Endothelial cell of umbilical vein (primary cell): ENCODE measurements around the gene KIAA1671. TPM values are rescaled to one million over a fixed set of nuclear protein-coding genes. Genes with fewer than 3 reads are reported as not detected.

Experiments used
- BruUV-seq: library from RNA; stranded (reverse); fragments of 400-500 nt; replicated peaks from 2 replicates; lab custom pipeline; 2021; lab: Mats Ljungman, UMichigan
- CTCF ChIA-PET: fragments of 300-600, 350-600 bp; sonication (Branson Sonifier 250); formaldehyde crosslinking; loops from one replicate; lab custom pipeline; 2021; ENCODE audit warnings: antibody characterized with exemption, inconsistent platforms; lab: Charles Lee
- POLR2A ChIA-PET: fragments of 300-600, 350-600 bp; sonication (Branson Sonifier 250); formaldehyde crosslinking; loops from one replicate; lab custom pipeline; 2021; ENCODE audit warnings: antibody characterized with exemption, inconsistent platforms; lab: Charles Lee
- DNase-seq: peaks from one replicate; pipeline ENCODE4 v3.0.0-alpha.2; 2011; ENCODE audit warnings: low read depth, low spot score
- FAIRE-seq: peaks from 2 replicates; lab custom pipeline; 2011; peaks lifted over from hg19 to GRCh38; lab: Jason Lieb, UNC
- H2AFZ ChIP-seq: 2 replicates; pipeline ENCODE4 v1.6.0; 2012; ENCODE audit warnings: low read depth, low read length, control low read depth, inconsistent platforms
- H3K27ac ChIP-seq: 2 replicates; pipeline ENCODE4 v1.5.1; 2011; ENCODE audit warnings: low read depth, mild to moderate bottlenecking, control low read depth, low read length, moderate library complexity; ENCODE audit not compliant: insufficient read depth
- H3K27me3 ChIP-seq, 2 experiments: 2 replicates each; pipeline versions ENCODE4 v1.6.0 to v1.6.1; 2011; ENCODE audit warnings: low read length in 2 of 2, mixed read lengths in 1 of 2; ENCODE audit not compliant: control insufficient read depth in 2 of 2, insufficient read depth in 2 of 2
- H3K36me3 ChIP-seq, 2 experiments: 2 replicates in 1 of 2; 3 replicates in 1 of 2; pipeline ENCODE4 v1.5.1; 2011; ENCODE audit warnings: low read length in 2 of 2, mild to moderate bottlenecking in 1 of 2, moderate library complexity in 1 of 2; ENCODE audit not compliant: control insufficient read depth in 2 of 2, insufficient read depth in 2 of 2; ENCODE audit errors: extremely low read depth in 1 of 2
- H3K4me1 ChIP-seq: 3 replicates; pipeline ENCODE4 v1.5.1; 2011; ENCODE audit warnings: mild to moderate bottlenecking, low read length; ENCODE audit not compliant: control insufficient read depth, insufficient read depth; ENCODE audit errors: extremely low read depth
- H3K4me2 ChIP-seq: 2 replicates; pipeline ENCODE4 v1.6.1; 2011; ENCODE audit warnings: low read length, control low read depth, mixed read lengths; ENCODE audit not compliant: insufficient read depth
- H3K4me3 ChIP-seq, 3 experiments: fragments of 200-600 bp in 1 of 3; sonication (generic), shearing (Covaris generic) in 1 of 3; replicated peaks in 1 of 3; 2 replicates each; pipeline ENCODE4 v1.5.1; 2011 to 2016; ENCODE audit warnings: control low read depth in 3 of 3, low read length in 3 of 3, mild to moderate bottlenecking in 2 of 3, inconsistent platforms in 1 of 3, low read depth in 1 of 3, moderate library complexity in 1 of 3; ENCODE audit not compliant: insufficient read depth in 1 of 3
- H3K79me2 ChIP-seq: 2 replicates; pipeline ENCODE4 v1.6.0; 2012; ENCODE audit warnings: low read length, inconsistent platforms; ENCODE audit not compliant: control insufficient read depth, insufficient read depth
- H3K9ac ChIP-seq: replicated peaks from 2 replicates; pipeline ENCODE3; 2011; ENCODE audit warnings: low read length, control low read depth; ENCODE audit not compliant: insufficient read depth; ENCODE audit errors: extremely low read depth
- H3K9me1 ChIP-seq: replicated peaks from 3 replicates; pipeline ENCODE4 v1.6.0; 2011; ENCODE audit warnings: mild to moderate bottlenecking, low read length; ENCODE audit not compliant: control insufficient read depth, insufficient read depth; ENCODE audit errors: extremely low read depth
- H3K9me3 ChIP-seq: replicated peaks from 2 replicates; pipeline ENCODE4 v1.5.1; 2012; ENCODE audit warnings: low read length, inconsistent platforms; ENCODE audit not compliant: control insufficient read depth, insufficient read depth
- H4K20me1 ChIP-seq: replicated peaks from 2 replicates; pipeline ENCODE3; 2011; ENCODE audit warnings: mild to moderate bottlenecking, low read length; ENCODE audit not compliant: control insufficient read depth, insufficient read depth; ENCODE audit errors: extremely low read depth
- EZH2 ChIP-seq: IDR thresholded peaks from 2 replicates; pipeline ENCODE4 v1.6.1; 2012; ENCODE audit warnings: borderline replicate concordance, low read depth, mild to moderate bottlenecking, moderate library complexity, low read length, inconsistent platforms; ENCODE audit not compliant: severe bottlenecking
- FOS ChIP-seq: IDR thresholded peaks from 2 replicates; pipeline ENCODE4 v1.6.1; 2011; ENCODE audit warnings: mild to moderate bottlenecking, low read length, moderate library complexity, borderline replicate concordance; ENCODE audit not compliant: insufficient read depth
- JUN ChIP-seq: IDR thresholded peaks from 2 replicates; pipeline ENCODE4 v1.6.1; 2011; ENCODE audit warnings: borderline replicate concordance, low read depth; ENCODE audit not compliant: insufficient read length, insufficient read depth
- MYC ChIP-seq: IDR thresholded peaks from one replicate; pipeline ENCODE4 v1.6.1; 2011; ENCODE audit warnings: mild to moderate bottlenecking, low read depth, low read length
- POLR2A ChIP-seq: IDR thresholded peaks from 2 replicates; pipeline ENCODE4 v1.6.1; 2012; ENCODE audit warnings: low read depth, mild to moderate bottlenecking, control low read depth, low read length
- POLR2AphosphoS5 ChIP-seq: IDR thresholded peaks from 2 replicates; pipeline ENCODE4 v1.6.1; 2012; ENCODE audit warnings: low read depth, mild to moderate bottlenecking, control low read depth, low read length, moderate library complexity; ENCODE audit not compliant: insufficient read depth
- dilution Hi-C: fragments of 300-500 bp; cut with MboI; formaldehyde crosslinking; loops from one replicate; pipeline ENCODE4 v1.15.0; 2019; ENCODE audit warnings: low sequenced_read_pairs; ENCODE audit not compliant: extremely low pct_ligation_motif_present
- intact Hi-C: fragments of 100-400 bp; cut with micrococcal nuclease; formaldehyde crosslinking; loops from one replicate; pipeline ENCODE4 v1.10.0; 2022
- polyA plus RNA-seq, 4 experiments: library from polyadenylated mRNA; depleted of rRNA in 3 of 4; stranded (reverse) in 3 of 4; unstranded in 1 of 4; fragments of >200 nt; gene quantifications; 2 replicates each; pipeline versions ENCODE4 v1.2.1 to v1.2.3, GENCODE V29; 2011 to 2012; ENCODE audit warnings: missing spikeins in 1 of 4
- total RNA-seq: library from RNA; stranded (reverse); gene quantifications from 2 replicates; pipeline ENCODE4 v1.2.3, GENCODE V29; 2021
- TF ChIP-seq, protein P1 (sequence below), 2 donors: IDR thresholded peaks; 1 replicate in 1 of 2; 2 replicates in 1 of 2; pipeline ENCODE4 v1.5.1; 2011; ENCODE audit warnings: low read length in 2 of 2, mild to moderate bottlenecking in 2 of 2, moderate library complexity in 2 of 2, control low read depth in 1 of 2, inconsistent platforms in 1 of 2, low read depth in 1 of 2; ENCODE audit not compliant: insufficient read depth in 1 of 2; ENCODE audit errors: extremely low read depth in 1 of 2

Gene KIAA1671
- total and polyA plus RNA-seq, 2 donors (not counting 3 experiments of a cell fraction or from before 2014, with no cell fraction given): 23.1 to 85.1 TPM

DNA sequence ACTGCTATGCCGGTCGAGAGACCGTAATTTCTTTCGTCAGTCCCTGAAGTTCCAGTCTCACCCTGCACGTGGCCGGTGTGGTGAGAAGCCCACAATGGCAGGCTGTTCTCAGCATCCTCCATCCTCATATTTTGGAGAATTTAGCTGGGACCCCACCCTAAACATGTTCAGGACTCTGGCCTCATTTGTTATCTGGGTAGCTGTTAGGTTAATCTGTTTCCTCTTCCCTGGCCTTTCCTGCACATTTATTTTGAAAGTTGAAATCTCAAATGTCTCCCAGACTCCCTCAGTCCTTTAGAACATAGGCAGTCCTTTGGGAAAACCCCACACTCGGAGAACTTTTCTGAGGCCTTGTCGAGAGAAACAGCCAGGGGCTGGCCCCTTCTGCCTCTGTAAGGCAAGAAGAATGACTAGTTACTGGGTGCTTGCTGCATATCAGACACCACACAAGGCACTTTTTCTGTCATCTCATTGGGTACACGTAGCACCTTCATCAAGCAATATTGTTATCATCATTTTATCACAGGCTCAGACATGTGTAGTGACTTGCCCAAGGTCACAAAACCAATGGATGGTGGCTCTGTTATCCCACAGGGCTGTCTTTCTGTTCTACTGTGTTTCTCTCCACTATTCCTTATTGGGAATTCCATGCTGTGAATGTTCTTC, 137.8 kb downstream of the KIAA1671 start:
- Histone ChIP-seq H3K9ac (no peak overlapping the region), H3K9me1 (no peaks in the 10 kb centered on the region), H3K27me3 (no peaks in the 10 kb centered on the region), H3K27ac (no peak overlapping the region), H3K4me3 (no peak overlapping the region), H3K4me2 (no peak overlapping the region), H4K20me1 (no peaks in the 10 kb centered on the region), H3K9me3 (no peaks in the 10 kb centered on the region), H2AFZ (no peak overlapping the region), H3K4me1 (peaks cover 46% of the 10 kb centered on the region), H3K36me3 (no peaks in the 10 kb centered on the region), H3K79me2 (no peaks in the 10 kb centered on the region)
- CTCF ChIA-PET: interaction anchor here (0.9 to 1.7 kb wide), 3 partner anchors 10 to 21 kb away, joined by 3 to 7 read pairs (median 6); no protein-coding TSS in a partner anchor
- POLR2A ChIA-PET: no interaction called here
- DNase-seq (peak; percentile 69), FAIRE-seq (peak; percentile 26)
- no peak for TF ChIP-seq EZH2
- no peak for TF ChIP-seq FOS
- TF ChIP-seq POLR2A: no peak
- TF ChIP-seq, protein P1, sequence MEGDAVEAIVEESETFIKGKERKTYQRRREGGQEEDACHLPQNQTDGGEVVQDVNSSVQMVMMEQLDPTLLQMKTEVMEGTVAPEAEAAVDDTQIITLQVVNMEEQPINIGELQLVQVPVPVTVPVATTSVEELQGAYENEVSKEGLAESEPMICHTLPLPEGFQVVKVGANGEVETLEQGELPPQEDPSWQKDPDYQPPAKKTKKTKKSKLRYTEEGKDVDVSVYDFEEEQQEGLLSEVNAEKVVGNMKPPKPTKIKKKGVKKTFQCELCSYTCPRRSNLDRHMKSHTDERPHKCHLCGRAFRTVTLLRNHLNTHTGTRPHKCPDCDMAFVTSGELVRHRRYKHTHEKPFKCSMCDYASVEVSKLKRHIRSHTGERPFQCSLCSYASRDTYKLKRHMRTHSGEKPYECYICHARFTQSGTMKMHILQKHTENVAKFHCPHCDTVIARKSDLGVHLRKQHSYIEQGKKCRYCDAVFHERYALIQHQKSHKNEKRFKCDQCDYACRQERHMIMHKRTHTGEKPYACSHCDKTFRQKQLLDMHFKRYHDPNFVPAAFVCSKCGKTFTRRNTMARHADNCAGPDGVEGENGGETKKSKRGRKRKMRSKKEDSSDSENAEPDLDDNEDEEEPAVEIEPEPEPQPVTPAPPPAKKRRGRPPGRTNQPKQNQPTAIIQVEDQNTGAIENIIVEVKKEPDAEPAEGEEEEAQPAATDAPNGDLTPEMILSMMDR (IDR thresholded peaks at IDR 0.05; ENCODE audit: extremely low read depth in 1 of 2, insufficient read depth in 1 of 2, low read depth in 1 of 2, low read length in 2 of 2): no peak
- no peak for TF ChIP-seq JUN
- TF ChIP-seq MYC: no peak
- TF ChIP-seq POLR2AphosphoS5: no peak
- dilution Hi-C loops (no loop called here), intact Hi-C loops (no loop called here)
- no TSS peak for BruUV-seq
